Measurements from ENCODE around the gene PROM1. TPM values are rescaled to one million over a fixed set of nuclear protein-coding genes. Genes with fewer than 3 reads are reported as not detected.

PROM1 gene
- total and polyA plus RNA-seq, 2 experiments from 2014 or later = 36.6 to 66.6 TPM

- Mint-ChIP-seq H3K4me3 (no peak overlapping the region), H3K9me3 (peaks cover 2% of the 10 kb centered on the region; the same call in 1 of the 3 replicates), H3K4me1 (peaks cover 4% of the 10 kb centered on the region; the same call in 1 of the 3 replicates), H3K27ac (no peak overlapping the region), H3K27me3 (ENCODE audit: insufficient read depth, low read depth, poor library complexity) (peaks cover 5% of the 10 kb centered on the region), H3K36me3 (ENCODE audit: low read depth) (peaks cover 2% of the 10 kb centered on the region; the same call in 1 of the 3 replicates)
- Histone ChIP-seq H3K79me2 (replicated peaks; ENCODE audit: insufficient read depth) (no peaks in the 10 kb centered on the region), H2AFZ (no peak overlapping the region), H3K4me2 (no peak overlapping the region), H3K9me2 (ENCODE audit: insufficient read depth) (no peaks in the 10 kb centered on the region; the same call in 1 of the 2 replicates), H3K27me3 (ENCODE audit: insufficient read depth) (no peaks in the 10 kb centered on the region), H4K20me1 (replicated peaks; ENCODE audit: insufficient read depth) (no peaks in the 10 kb centered on the region), H3K27ac (ENCODE audit: low read depth) (no peak overlapping the region), H3K4me1 (ENCODE audit: insufficient read depth) (no peaks in the 10 kb centered on the region), H3K36me3 (ENCODE audit: insufficient read depth) (no peaks in the 10 kb centered on the region), H3K4me3 (no peak overlapping the region), H3F3A (replicated peaks; ENCODE audit: low read depth) (no peaks in the 10 kb centered on the region)
- DNase-seq (ENCODE audit: low spot score) = no peak
- no peak for ATAC-seq
- TF ChIP-seq EZH2phosphoT487 (IDR thresholded peaks at IDR 0.05; ENCODE audit: unreplicated experiment) (no peak), ZNF462 (CRISPR knock-in tag; IDR thresholded peaks at IDR 0.05) (no peak), ZNF114 (CRISPR knock-in tag; IDR thresholded peaks at IDR 0.05) (no peak), ZNF331 (CRISPR knock-in tag; IDR thresholded peaks at IDR 0.05; ENCODE audit: low read depth) (no peak), NANOG (IDR thresholded peaks at IDR 0.05; ENCODE audit: borderline replicate concordance) (no peak), STAT1 (IDR thresholded peaks at IDR 0.05; ENCODE audit: unreplicated experiment) (no peak), CREB1 (CRISPR knock-in tag; IDR thresholded peaks at IDR 0.05; ENCODE audit: low read depth) (no peak), EZH2 (IDR thresholded peaks at IDR 0.05; ENCODE audit: low read depth, unreplicated experiment) (no peak), POLR2AphosphoS5 (IDR thresholded peaks at IDR 0.05; ENCODE audit: low read depth) (no peak), REST (IDR thresholded peaks at IDR 0.05; ENCODE audit: unreplicated experiment) (no peak), JUNB (IDR thresholded peaks at IDR 0.05; ENCODE audit: unreplicated experiment) (no peak)
- TF ChIP-seq, protein P1, sequence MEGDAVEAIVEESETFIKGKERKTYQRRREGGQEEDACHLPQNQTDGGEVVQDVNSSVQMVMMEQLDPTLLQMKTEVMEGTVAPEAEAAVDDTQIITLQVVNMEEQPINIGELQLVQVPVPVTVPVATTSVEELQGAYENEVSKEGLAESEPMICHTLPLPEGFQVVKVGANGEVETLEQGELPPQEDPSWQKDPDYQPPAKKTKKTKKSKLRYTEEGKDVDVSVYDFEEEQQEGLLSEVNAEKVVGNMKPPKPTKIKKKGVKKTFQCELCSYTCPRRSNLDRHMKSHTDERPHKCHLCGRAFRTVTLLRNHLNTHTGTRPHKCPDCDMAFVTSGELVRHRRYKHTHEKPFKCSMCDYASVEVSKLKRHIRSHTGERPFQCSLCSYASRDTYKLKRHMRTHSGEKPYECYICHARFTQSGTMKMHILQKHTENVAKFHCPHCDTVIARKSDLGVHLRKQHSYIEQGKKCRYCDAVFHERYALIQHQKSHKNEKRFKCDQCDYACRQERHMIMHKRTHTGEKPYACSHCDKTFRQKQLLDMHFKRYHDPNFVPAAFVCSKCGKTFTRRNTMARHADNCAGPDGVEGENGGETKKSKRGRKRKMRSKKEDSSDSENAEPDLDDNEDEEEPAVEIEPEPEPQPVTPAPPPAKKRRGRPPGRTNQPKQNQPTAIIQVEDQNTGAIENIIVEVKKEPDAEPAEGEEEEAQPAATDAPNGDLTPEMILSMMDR (conservative IDR thresholded peaks at IDR 0.05; ENCODE audit: low read depth in 2 of 2) = no peak
- TF ChIP-seq, protein P2, sequence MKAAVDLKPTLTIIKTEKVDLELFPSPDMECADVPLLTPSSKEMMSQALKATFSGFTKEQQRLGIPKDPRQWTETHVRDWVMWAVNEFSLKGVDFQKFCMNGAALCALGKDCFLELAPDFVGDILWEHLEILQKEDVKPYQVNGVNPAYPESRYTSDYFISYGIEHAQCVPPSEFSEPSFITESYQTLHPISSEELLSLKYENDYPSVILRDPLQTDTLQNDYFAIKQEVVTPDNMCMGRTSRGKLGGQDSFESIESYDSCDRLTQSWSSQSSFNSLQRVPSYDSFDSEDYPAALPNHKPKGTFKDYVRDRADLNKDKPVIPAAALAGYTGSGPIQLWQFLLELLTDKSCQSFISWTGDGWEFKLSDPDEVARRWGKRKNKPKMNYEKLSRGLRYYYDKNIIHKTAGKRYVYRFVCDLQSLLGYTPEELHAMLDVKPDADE (IDR thresholded peaks at IDR 0.05) = no peak
Observed at GRCh38 chr4:16129336-16129735, 45.5 kb upstream of the PROM1 start.
